HG02610 (cell line): Measurements from ENCODE around the gene DHRS13.
A peak's percentile ranks its signal among the peaks of the same experiment; 100 is the strongest.
"Not testable (repeated sequence)": the region's sequence is repeated elsewhere in the genome, so short reads cannot be mapped to it uniquely, and the experiment has no call there.

Experiments used
- ATAC-seq: cut with Tn5 transposase; IDR thresholded peaks from one replicate; pipeline ENCODE4 v1.9.1; 2021; ENCODE audit warnings: mild to moderate bottlenecking, moderate library complexity; ENCODE audit not compliant: unreplicated experiment

Gene DHRS13

GRCh38 chr17:28904800-28905199, 1.9 kb upstream of the DHRS13 start:
- no peak for ATAC-seq

DNA sequence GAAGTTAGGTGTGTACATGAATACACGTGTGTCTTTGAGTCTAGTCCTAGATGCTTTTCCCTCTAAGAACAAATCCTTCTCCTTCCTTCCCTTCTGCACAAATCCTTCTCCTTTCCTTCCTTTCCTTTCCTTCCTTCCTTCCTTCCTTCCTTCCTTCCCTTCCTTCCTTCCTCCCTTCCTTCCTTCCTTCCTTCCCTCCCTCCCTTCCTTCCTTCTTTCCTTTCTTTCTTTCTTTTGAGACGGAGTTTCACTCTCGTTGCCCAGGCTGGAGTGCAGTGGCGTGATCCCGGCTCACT, 615 bp upstream of the DHRS13 start:
- not testable (repeated sequence) for ATAC-seq

GRCh38 chr17:28901866-28902818, 737 bp downstream of the DHRS13 start:
- ATAC-seq = peak; percentile 32

GRCh38 chr17:28900986-28901726, 1.7 kb downstream of the DHRS13 start:
- no peak for ATAC-seq

DNA sequence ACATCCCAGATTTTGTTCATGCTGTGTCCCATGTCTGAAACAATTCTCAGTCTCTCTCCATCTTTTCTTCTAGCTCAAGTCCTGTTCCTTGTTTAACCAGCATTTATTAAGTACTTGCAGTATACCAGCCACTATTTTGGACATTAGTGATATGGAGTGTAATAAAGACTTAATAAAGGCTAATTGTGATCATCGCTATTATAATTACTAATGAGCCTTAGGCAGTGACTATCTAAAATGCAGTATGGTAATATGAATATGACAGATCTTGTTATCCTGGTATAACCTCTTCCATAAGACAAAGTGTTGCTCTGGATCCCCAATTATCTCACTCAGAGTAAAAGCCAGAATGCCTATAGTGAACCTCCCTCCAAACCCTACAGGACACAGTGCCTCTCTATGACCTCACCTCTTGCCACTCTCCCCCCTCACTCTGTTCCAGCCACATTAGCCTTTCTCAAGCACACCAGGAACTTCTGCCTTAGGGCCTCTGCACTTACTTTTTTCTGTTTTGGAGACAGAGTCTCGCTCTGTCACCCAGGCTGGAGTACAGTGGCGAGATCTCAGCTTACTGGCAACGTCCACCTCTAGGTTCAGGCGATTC, 3.6 kb downstream of the DHRS13 start:
- no peak for ATAC-seq

DNA sequence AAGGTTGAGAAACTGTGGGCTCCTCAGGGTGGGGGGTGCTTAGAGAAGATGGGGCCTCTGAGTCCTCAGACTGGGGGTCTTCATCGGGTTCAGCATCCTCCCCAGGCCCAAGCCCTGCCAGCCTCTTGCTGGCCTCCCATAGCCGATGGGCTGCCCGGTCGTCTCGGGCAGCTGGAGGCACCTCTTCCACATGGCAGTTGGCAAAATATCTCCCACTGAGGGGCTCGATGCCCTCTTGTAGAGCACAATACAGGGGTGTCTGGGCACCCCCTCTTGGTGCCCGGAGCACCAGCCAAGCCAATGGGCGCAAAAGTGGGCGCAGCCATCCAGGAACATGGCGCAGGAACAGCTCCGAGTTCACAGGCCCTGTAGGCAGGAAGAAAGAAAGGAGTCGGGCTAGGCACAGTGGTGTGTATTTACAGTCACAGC, 4.3 kb downstream of the DHRS13 start:
- ATAC-seq = no peak

DNA sequence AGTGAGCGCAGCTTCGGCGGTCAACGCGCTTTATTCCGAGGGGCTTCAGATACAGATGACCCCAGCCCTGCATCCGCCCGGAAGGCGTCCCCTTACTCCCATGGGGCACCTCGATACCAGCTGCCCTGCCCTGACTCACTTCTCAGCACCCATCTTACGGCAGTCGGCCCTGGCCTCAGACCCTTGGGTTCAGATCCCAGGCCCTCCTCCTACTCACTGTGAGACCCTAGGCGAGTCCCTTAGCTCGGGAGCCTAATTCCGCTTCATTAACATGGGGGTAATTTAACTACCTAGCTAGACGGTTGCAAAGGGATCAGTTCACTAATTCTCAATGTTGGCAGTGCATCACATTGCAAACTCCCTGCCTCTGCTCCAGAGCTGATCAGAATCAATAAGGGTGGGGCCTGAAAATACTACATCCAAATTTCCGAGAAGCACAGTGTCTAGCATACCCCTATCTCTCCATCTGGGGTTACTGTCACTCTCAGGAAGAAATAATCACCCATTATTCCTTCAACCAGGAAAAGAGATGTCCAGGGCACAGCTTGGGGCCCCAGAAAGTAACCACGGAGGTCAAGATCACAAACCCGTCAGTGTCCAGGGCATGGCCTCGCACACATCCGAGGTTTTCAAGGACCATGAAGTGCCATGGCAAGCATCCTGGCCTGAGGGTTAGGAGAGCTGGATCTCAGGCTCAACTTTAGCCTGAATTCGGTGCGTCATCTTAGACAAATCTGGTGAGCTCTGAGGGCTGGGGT, 4.9 kb downstream of the DHRS13 start:
- no peak for ATAC-seq

- no peak for ATAC-seq
Observed at GRCh38 chr17:28896884-28897768, 5.8 kb downstream of the DHRS13 start, which contains the start of gene FLOT2. Gene FLOT2 (minus strand): TSS chr17:28897733. CDS start chr17:28897574, 159 bp downstream.

GRCh38 chr17:28896491-28896883, 6.4 kb downstream of the DHRS13 start:
- ATAC-seq = no peak

DNA sequence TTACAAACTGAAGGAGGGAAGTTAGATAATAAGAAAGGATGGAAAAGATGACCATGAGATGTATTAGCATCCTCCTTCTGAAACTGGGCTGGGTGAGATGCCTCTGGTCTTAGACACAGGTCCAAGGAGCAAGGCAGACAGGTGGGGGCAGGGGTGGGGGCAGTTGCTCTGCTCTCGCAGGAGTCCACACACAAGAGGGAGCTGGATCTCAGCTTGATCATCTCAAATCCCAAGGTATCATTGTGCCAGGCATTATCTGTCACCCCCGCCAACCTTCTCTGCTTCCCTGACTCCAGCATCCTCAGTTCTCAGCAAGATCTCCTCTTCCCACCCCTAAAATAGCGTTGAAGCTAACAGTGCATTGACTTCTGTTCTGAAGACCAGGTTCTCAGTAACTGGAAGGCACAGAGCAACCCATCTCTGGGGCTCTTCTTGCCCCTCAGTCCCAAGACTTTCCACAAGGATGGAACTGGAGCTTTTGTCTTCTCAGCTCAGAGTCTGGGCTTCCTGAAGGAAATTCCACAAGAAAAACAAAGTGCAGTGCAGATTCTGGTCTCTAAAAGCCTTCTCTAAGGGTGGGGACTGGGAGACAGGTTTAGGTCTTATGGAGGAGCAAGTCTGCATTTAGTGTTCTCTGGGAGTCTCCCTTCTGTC, 7.0 kb downstream of the DHRS13 start:
- no peak for ATAC-seq

- peak; percentile 30 for ATAC-seq
Observed at GRCh38 chr17:28893248-28894183, 9.4 kb downstream of the DHRS13 start.

GRCh38 chr17:28892024-28892423, 10.9 kb downstream of the DHRS13 start:
- no peak for ATAC-seq

GRCh38 chr17:28891201-28891600, 11.7 kb downstream of the DHRS13 start:
- ATAC-seq = no peak

DNA sequence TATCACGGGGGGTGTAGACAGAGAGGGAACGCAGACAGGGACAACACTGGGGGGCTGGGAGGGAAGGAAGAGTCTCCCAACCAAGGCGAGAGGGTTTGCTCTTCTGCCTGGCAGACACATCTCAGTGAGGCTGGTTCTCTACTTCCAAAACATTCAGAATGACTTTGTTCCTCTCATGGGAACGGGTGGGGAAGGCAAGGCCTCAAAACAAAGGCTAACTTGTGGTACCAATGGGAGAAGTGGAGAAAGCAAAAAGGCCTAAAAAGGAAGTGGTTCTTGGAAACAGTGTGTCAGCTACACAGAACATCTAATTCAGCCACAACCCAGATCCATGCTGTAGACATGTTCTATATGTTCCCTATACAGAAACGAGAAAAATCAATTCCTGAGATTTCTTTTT, 12.9 kb downstream of the DHRS13 start:
- ATAC-seq = no peak

- ATAC-seq = no peak
Observed at GRCh38 chr17:28888832-28889231, 14.0 kb downstream of the DHRS13 start.

DNA sequence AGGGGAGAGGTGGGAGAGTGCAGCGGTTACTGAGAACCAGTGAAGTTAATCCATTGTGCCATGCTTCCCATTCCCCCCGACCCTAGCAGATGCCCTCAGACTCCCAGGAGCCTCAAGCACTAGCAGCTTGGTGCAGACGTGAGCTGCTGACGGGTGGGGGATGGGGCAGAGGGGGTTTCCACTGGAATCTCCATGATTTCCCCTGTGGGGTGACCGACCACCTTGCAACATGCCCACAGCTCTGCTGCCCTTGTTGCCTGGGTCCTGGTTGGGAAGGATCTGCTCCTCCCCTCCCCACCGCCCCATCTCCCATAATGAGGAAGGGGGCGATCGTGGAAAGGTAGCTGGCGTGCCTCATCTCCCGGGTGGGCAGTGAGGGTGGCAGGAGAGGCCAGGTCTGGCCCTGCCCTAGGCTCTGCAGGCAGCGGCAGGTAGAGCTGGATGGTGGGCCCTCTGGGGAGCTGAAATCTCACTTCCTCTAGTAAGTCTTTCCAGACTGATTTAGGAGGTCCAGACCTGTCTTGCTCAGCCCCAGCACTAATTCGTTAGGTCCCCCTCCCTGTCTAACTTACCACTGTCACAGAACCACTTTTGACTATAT, 14.9 kb downstream of the DHRS13 start:
- no peak for ATAC-seq

GRCh38 chr17:28885951-28886350, 16.9 kb downstream of the DHRS13 start:
- ATAC-seq = no peak

DNA sequence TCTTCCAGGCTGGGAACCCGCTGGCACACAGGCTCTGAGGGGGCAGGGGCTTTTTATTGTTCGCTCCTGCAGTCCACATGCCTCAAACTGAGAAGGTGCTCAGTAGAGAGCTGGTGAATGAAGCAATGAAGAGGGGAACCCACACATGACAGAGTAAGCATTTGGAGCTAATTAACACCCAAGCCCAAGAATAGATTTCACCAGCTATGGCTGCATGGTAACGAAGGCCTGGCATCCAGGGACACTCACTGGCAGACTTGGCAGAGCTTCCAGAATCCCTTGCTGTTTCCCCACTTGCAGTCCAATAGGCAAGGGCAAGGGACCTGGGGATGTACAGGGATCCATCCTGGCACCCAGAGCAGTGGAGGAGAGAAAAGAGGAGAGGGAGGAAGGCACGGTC, 17.5 kb downstream of the DHRS13 start:
- ATAC-seq = no peak
